HG03025 (cell line): Measurements from ENCODE around the gene SENP3.

Source experiments
- ATAC-seq: cut with Tn5 transposase; IDR thresholded peaks from one replicate; pipeline ENCODE4 v1.9.1; 2021; ENCODE audit warnings: mild to moderate bottlenecking, moderate library complexity; ENCODE audit not compliant: unreplicated experiment, low FRiP score

The SENP3 gene

DNA sequence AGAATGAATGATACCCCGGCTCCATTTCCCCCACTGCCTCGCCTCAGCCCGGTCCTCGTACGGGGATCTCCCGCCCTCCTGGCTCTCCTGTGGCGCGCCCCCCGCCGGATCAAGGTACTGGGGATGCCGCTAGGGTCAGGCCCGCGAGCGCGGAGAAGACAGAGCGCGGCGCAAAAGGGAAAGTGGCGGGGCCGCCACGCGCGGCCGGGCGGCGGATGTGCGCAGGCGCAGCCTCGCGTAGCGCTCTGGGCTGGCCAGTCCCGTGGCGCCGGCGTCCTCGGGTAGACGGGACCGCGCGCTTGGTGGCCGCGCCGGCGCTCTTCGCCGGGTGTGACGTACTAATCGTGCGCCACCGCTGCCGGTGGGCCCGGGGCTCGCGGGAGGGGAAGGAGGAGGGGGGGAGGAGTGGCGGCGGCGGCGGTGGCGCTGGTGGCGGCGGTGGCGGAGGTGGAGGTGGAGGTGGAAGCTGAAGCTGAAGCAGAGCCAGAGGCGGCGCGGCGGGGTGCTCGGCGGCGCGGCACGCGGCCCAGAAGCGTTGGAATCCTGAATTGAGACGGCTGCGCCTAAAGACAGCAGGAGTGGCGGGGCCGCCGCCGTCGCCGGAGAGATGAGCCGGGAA is at the start of gene SENP3:
TSS of gene SENP3 (plus strand) at position 331 of the 619 bp plus-strand sequence. CDS start 1,158 bp downstream, outside the sequence.
- peak; percentile 61 for ATAC-seq

GRCh38 chr17:7512105-7512504 is 49.6 kb upstream of the SENP3 start:
- ATAC-seq, result no peak

GRCh38 chr17:7512824-7513540 is 48.7 kb upstream of the SENP3 start:
- no peak for ATAC-seq

- ATAC-seq, result no peak
Observed at GRCh38 chr17:7513850-7514419, 47.8 kb upstream of the SENP3 start.

DNA sequence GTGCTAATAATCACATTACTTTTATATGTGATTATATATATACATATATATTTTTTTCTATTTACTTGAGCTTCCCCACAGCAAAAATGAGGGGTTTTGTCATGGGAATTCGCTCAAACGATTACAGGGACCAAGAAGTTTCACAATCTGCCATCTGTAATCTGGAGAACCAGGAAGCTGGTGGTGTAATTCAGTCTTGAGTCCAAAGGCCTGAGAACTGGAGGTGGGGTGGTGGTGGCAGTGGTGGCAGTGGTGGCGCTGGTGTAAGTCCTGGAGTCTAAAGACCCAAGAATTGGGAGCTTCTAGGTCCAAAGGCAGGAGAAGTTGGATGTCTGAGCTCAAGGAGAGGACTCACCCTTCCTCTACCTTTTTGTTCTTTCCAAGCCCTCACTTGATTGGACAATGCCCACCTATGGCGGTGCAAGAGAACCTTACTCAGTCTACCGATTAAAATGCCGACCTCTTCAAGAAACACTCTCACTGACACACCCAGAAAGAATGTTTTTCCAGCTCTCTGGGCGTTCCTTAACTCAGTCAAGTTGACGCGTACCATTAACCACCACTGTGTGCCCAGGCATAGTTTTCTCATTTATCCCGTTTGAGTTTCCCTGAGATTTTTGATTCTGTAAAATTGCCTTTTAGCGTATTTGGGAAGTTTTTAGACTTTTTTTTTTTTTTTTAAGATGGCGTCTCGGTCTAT is 45.7 kb upstream of the SENP3 start:
- no peak for ATAC-seq

GRCh38 chr17:7523033-7523432 is 38.7 kb upstream of the SENP3 start:
- ATAC-seq, result no peak

DNA sequence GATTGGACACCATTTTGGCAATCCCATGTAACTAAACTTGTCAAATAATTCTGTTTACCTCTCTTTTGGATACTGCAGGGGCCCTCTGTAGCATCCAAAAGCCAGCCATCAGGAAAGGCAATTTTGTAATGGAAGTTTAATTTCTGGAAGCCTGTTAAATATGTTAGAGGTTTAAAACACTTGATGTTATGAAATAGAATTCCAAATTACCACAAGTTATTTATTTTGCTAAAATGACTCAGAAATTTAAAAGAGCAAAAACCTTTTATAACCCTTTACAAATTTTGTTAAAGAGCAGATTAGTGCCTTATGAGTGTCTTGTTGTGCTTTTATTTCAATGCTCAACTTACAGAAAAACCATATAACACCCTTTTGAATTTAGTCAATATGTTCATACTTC is 32.9 kb upstream of the SENP3 start:
- no peak for ATAC-seq

- ATAC-seq, result no peak
Observed at GRCh38 chr17:7530023-7530900, 31.5 kb upstream of the SENP3 start.

GRCh38 chr17:7538050-7538449 is 23.7 kb upstream of the SENP3 start:
- no peak for ATAC-seq

DNA sequence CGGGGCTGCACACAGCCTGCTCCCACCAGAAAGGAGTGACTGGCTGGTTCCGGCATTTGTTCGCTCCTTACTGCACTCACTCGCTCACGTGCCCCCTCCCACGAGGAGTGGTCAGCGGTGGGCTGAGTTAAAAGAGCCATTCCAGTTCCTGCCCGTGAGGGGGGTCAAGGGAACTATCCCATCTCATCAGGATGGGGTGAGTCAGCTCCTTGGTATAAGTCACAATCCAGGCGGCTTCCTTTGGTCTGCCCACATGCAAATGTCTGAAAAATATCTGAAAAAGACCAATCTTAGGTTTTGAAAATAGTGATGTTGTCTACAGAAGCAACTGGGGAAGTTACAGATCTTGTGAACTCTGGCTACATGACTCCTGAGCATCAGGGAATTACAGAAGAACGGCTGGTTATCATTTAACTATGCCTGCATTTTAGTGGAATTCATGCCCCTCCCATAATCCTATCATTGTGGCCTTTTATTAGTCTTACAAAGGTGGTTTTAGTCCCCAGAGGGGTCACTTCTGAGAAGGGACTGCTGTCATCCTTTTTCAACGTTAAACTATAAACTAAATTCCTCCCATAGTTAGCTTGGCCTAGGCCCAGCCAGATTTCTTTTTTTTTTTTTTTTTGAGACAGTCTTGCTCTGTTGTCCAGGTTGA is 22.7 kb upstream of the SENP3 start:
- ATAC-seq, result no peak

DNA sequence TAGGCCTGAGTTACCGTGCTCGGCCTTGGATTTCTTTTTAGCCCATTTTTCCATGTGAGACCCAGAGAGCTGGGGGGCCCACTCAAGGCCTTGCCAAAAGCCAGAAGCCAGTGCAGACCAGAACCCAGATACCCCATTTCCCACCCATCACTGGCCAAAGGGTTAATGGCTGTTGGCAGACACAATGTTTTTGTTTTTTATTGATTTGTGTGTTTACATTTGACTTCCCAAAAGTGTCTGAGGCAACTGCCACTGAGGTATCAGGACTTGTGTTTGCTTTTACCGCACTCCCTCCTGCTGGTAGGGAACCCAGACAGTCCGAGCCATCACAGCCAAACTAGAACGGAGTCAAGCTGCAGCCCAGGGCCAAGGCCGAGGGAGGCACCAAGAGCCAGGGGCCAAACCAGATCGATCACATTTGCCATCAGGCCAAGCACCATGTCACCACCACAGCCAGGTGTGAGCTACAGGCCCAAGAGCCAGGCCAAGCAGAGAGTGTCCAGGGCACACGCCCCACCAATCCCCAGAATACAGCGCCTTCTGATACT is 20.6 kb upstream of the SENP3 start:
- ATAC-seq, result no peak

- no peak for ATAC-seq
Observed at GRCh38 chr17:7544911-7545310, 16.8 kb upstream of the SENP3 start.

DNA sequence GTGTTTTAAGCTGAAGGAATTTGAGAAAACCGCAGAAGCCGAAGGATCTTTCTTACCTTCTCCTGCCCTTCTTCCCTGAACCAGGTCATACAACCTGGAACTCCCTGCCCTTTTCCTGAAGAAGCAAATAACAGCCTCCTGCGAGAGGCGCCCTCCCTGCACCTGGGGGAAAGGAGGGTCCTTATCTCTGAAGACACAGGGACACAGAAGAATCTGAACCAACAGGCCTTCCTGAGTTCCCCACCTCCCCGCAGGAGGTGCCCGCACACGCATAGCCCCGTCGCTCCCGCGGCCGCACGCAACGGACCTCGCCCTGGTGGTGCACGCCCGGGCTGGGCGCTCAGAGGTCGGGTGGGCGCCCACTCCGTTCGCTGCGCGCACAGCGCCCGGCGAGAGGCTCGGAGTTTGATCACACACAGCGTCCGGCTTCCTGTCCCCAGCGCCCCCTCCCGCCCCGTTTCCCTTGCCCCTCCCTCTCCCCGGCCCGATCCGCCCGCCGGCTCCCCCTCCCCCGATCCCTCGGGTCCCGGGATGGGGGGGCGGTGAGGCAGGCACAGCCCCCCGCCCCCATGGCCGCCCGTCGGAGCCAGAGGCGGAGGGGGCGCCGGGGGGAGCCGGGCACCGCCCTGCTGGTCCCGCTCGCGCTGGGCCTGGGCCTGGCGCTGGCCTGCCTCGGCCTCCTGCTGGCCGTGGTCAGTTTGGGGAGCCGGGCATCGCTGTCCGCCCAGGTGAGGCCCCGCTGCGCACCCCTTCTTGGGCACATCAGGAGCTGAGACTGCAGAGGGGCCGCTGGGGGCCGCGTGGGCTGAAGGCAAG is 12.9 kb upstream of the SENP3 start, which contains the start of gene TNFSF12:
TSS of gene TNFSF12 (plus strand) at position 474 of the 816 bp plus-strand sequence. CDS start at position 570, 96 bp downstream.
- ATAC-seq, result no peak

DNA sequence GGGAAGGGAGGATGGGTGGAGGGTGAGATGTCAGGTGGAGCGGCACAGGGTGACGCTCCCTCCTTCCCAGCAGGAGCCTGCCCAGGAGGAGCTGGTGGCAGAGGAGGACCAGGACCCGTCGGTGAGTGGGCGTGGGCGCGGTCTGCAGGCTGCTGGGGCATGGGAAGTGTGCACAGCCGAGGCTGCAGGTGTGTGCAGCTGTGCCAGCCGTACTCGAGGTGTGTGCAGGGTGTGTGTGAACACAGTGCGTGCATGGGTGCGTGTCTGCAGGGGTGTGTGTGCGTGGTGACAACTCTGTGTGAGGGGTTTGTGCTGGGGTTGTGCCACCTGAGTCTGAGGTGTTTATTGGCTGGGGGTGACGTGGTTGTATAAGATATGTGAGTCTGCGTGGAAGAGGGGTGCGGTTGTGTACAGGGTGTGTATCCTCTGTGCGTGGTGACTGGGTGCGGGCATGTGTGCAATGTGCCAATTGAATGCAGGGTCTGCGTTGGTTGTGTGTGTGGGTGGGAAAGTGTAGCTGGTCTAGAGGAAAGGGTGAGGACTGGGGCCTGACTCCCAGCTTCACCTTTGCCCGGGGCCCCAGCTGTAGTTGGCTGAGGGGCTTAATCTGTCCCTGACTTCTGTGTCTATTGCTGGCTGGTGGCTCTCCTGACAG is 12.2 kb upstream of the SENP3 start:
- no peak for ATAC-seq

- ATAC-seq, result no peak
Observed at GRCh38 chr17:7550344-7550743, 11.4 kb upstream of the SENP3 start.

- ATAC-seq, result no peak
Observed at GRCh38 chr17:7551396-7551795, 10.3 kb upstream of the SENP3 start.

- ATAC-seq, result no peak
Observed at GRCh38 chr17:7552621-7553051, 9.1 kb upstream of the SENP3 start.

- ATAC-seq, result no peak
Observed at GRCh38 chr17:7553356-7553755, 8.4 kb upstream of the SENP3 start.
